HG03354 (cell line): ENCODE measurements around the gene POLR2B.
"Not testable (repeated sequence)": the region's sequence is repeated elsewhere in the genome, so short reads cannot be mapped to it uniquely, and the experiment has no call there.

ENCODE experiments used
- ATAC-seq: cut with Tn5 transposase; IDR thresholded peaks from one replicate; pipeline ENCODE4 v1.9.1; 2021; ENCODE audit warnings: mild to moderate bottlenecking; ENCODE audit not compliant: unreplicated experiment, poor library complexity, severe bottlenecking

POLR2B gene

DNA sequence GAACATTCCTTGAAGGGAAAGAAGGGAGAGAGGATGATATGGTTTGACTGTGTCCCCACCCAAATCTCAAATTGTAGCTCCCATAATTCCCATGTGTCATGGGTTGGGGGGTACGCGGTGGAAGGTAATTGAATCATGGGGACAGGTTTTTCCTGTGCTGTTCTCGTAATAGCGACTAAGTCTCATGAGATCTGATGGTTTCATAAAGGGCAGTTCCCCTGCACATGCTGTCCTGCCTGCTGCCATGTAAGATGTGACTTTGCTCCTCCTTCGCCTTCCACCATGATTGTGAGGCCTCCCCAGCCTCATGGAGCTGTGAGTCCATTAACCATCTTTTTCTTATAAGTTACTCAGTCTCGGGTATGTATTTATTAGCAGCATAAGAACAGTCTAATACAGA is 68.3 kb downstream of the POLR2B start:
- ATAC-seq: not testable (repeated sequence)

DNA sequence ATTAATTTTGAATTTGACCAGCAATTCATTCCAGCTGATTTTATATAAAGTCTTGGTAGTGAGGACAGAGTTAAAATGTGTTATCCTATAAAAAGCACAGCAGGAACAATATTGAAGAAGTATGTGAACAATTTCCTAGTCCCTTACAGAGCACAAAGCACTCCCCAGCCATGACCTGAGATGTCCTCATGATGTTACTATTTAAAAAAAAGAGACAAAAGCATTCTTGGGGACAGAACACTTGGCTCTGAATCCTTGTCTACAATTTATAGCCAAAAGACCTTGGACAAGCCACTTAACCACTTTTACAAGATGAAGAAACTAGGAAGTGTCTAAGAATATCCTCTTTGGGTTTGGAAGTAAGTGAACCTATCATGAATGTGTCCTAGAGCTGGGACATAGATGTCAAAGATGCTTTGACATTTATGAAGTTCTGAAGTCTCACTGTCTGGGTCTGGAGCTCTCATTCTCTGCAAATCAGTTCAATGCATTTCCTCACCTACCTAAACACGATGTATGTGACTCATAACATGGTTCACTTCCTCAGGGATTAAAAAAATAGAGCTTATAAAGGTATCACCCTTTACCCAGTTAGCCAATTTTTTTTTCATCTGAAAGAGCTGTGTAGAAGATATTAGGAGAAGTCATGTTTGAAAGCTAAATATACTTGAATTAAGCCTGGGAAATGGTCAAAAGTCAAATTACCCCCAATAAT is 70.1 kb downstream of the POLR2B start:
- no peak for ATAC-seq

DNA sequence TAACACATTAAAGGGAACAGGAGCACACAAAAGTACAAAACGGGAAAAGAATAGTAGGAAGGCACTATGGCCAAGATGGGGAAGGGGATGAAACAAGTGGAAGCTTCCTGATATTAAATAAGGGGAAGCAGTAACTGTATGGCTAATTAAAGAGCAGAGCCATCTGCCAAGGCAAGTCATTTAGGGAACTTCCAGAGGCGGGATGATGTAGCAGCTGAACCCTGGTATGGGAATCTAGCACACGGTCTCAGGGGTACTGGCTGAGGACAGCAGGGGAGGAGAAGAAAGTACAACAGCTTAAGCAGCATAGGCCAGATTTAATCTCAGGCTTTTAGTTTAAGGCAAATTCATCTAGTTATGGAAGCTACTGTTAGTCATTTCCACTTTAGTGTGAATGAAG is 72.4 kb downstream of the POLR2B start:
- ATAC-seq: no peak

DNA sequence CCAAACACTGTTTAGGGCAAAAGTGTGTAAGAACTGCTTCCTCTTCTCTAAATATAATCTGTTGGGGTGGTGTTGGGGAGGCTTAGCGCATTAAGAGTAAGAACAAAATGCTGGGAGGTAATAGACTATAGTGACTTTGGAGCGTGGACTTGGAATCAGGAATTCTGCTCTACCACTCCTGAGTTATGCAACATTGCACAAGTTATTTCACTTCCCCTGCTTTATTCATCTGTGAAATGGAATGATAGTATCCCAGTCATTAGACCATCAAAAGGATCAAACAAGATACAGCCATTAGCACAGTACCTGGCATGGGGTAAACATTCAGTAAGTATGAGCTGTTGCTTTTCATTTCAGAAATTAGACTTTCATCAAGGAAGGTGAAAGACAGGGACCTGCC is 72.8 kb downstream of the POLR2B start:
- no peak for ATAC-seq

DNA sequence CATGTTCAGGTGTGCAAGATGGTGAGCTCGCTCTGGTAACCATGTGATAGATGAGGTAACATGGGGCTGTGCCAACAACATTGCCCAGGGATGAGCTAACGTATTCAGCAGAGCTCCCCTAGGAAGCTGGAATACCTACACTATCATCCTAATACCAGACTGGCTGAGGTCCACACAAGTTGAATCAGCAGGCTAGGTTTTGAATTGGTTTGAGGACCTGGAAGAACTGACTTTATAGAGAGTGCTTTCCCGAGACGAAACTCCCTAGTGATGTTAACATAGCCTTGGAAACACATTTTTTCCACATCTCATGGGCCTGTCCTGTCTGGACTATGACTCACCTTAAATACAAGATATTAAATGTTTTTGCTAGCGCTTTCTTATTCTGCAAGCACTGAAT is 74.8 kb downstream of the POLR2B start:
- no peak for ATAC-seq

DNA sequence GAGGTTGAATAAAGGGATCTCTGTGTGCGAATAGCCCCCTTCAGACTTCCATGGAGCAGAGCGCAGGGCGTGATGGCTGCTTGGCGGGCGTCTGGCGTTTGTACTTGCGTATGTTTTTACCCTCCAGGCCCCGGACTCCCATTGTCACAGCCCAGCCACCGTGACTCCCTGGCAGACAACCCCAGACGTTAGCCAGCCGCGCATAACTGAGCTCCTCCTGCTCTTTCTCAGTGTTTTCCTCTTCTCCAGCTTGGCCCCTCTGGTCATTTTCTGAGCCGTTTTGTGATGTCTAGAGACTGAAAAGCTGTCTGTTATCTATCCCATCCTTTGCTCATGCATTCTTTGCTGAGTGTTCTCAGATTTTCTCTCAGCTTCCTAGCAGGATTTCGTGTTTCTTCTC is 77.2 kb downstream of the POLR2B start:
- no peak for ATAC-seq

DNA sequence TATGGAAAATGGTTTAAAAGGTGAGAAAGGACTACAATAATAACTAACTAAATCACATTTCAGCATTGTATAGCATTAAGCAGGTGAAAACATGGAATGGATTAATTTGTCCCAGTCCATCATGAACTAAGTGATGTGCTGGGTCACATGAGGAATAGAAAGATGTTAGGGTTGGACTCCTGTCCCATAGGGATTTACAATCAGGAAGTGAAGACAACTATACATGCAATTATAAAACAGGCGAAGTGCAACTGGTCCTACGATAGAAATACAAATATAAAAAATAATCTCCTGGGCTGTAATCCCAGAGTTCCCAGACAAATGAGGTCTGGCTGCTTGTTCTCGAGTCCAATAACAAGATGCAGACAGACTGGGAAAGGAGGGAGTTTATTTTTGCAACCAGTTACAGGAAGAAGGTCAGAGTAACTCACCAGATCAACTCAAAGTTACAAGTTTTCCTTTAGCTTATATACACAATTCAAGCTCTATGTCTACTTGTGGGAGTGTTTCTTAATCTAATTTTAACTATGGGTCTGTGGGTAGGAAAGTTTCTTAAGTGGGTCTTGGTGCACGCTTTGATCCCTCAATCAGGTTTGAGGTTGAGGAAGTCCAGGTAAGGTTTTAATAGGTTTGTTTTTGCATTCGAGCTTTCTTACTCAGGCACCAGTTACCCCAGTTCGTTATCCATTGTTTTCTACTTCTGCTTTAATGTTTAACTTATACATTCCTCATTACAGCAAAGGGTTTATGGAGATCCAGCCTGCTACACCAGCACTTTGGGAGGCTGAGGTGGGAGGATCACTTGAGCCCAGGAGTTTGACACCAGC is 81.4 kb downstream of the POLR2B start:
- ATAC-seq: no peak

DNA sequence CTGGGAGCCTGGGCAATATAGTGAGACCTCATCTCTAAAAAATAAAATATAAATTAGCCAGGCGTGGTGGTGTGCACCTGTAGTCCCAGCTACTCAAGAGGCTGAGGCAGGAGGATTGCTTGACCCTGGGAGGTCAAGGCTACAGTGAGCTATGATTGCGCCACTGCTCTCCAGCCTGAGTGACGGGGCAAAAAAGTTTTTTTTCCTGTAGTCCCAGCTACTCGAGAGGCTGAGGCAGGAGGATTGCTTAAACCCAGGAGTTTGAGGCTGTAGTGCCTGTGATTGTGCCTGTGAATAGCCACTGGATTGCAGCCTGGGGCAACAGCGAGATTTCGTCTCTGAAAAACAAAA is 82.0 kb downstream of the POLR2B start:
- not testable (repeated sequence) for ATAC-seq

DNA sequence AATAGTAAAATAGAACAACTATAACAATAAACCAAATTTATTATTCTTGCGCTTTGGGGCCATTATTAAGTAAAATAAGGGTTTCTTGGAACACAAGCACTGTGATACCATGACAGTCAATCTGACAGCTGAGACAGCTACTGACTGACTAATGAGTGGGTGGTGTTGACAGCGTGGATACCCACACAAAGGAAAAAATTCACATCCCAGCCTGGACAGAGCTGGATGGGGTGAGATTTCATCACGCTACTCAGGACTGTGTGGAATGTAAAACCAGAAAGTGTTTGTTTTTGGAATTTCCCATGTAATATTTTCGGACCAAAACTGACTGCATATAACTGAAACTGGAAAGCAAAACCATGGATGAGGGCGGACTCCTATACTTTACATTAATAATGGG is 82.7 kb downstream of the POLR2B start:
- ATAC-seq: no peak

DNA sequence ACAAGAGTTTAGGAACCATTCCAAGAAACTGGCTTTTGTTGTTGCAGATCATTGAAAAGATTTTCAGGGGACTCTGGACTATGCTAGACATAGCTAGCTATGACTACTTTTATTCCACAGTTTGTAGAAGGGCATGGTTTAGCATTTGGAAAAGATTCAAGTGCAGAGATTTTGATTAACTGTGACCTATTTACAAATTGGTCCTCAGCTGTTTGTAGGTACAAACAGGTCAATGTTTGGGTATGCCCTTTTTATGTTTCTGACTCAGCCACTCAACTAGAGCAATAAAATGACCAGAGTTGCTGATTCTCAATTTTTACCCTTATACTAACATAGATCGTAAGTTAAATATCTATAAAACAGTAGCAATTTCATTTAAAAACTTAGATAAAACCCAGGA is 84.8 kb downstream of the POLR2B start:
- ATAC-seq: no peak

DNA sequence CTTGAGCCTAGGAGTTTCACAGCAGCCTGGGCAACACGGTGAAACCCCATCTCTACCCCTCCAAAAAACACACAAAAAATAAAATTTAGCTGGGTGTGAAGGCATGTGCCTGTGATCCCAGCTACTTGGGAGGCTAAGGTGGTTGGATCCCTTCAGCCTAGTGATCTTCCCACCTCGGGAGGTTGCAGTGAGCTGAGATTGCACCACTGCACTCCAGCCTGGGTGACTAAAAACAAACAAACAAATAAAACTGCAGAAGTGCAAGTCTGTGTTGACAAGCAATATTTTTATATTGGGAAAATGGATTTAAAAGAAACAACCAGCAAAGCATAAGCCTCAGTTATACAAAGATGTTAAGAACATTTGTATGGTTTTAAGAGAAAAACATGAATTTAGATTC is 85.4 kb downstream of the POLR2B start:
- no peak for ATAC-seq

DNA sequence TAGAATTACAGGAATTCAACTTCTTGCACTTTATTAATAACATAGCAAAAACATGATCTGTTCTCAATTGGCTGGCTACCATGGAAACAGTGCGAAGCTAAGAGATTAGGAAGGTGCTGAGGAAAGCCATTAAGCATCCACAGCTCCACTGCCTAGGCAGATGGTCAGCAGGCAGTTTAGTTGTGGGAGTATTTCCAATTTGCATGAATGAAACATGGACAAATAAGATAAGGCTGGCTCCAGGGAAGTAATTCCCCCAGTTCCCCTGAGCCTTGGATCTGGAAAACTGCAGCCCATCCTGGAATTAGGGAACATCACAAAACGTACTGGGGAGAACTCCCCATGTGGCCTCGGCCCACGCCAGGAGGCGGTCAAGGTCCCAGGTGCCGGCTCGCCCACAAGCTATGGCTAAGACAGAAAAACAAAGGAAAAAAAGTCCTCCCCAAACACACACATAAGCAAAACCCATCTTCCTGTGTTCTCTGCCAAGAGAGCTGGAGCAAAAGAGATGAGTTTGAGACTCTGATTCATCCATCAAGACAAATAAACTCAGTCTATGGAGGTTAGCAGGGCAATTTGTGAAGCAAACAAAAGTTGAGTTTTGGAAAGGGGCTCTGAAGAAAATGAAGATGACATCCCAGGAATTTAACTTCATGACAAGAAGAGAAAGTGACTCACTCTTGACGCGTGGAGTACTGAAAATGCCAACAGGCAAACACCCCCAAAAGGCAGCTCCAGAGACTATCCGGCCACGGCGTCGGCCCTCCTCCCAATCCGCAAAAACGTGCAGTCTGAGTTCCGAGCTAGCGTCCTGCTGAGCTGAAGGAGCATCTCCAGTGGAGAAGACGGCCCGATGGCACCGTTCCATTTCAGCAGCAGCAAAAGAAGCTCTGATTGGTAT is 86.4 kb downstream of the POLR2B start:
- ATAC-seq: no peak

DNA sequence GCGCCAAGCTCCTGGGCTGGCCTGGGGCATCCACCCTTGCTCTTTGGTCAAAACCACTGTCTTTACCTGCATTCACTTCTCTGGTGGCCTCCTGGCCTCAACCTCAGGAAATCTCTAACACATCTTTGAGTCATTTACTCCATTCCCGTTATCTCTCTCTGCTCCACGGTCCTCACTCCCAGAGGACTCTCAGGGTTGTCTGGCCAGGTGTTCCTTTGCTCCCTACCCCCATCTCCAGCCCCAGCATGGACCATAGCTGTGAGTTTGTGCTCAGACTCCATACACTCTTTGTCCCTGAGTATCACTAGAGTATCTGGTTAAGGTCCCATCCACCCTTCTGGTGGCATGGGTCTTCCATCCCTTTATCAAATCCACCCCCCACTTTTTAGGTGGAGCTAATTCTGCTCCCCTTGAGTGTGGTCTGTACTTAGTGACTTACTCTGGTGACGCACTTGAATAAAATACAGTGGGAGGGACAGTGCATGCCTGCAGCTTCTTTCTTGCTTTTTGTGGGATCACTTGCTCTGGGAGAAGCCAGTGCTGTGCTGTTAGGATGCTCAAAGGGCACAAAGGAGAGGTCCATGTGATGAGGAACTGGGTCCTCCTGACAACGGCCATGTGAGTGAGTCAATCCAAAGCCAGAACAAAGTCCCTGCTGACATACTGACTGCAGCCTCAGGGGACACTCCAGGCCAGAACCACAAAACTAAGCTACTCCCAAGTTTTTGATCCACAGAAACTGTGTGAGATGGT is 87.2 kb downstream of the POLR2B start:
- ATAC-seq: no peak

DNA sequence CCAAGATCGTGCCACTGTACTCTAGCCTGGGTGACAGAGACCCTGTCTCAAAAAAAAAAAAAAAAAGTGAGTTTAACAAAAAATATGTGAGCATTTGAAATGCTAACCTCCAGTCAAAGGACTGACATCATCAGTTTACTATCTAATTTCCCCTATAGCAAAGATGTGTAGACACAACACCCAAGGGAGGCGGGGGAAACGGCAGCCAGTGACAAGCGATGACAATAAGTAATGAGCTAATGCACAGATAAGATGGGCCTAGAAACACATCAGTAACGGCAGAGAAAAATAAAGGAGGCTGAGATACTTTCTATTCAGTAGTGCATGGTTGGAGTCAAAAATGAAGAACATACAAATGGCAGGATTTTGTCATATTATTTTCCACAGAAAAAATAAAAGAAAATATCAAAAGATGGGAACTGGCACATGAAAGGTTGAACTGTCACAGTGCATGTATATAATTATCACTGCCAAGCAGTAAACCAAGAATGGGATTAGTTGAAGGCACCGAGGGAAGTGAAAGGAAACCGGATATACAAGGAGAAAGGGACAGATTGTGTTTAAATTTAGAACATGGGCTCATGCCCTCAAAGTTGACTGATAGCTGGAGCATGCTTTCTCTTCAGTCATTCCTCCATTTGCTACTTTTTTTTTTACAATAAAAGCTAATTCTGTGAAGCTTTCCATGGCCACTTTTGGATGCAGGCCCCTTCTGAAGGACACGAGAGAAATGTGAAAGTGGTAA is 89.7 kb downstream of the POLR2B start:
- no peak for ATAC-seq

DNA sequence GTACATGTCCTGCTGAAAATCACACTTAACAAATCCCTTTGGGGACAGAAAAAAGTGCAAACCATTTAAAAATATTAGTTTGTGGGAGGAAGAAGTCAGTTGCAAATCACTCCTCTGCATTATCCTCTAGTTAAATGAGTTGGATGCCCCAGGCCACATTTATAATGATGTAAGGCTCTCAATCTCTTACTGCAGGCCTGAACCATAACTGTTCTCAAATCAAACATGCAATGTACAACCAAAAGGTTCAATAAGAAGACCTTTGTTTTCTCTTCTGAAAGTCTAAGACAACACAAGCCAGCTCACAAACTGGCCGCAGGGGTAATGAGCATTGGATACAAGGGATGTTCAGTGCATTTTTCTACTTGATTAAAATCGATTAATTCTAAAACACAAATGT is 91.8 kb downstream of the POLR2B start:
- no peak for ATAC-seq

DNA sequence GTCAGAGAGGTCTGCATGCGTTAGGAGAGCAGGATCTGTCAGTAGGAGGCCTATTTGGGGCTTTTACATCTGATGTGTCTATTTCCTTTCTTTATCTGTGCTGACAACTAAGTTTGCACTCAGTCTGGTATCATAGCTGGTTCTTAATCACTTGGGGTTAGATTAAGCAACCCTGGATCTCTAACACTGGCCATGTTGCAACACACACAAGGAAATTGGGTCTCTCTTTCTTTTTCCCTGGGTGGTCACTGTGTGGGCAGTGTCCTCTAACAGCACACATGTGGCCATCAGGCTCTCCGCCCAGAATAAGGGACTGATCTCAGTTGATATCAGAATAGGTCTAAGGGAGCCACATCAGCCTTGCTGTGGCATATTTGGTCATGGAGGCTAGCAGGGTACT is 92.6 kb downstream of the POLR2B start:
- ATAC-seq: no peak

DNA sequence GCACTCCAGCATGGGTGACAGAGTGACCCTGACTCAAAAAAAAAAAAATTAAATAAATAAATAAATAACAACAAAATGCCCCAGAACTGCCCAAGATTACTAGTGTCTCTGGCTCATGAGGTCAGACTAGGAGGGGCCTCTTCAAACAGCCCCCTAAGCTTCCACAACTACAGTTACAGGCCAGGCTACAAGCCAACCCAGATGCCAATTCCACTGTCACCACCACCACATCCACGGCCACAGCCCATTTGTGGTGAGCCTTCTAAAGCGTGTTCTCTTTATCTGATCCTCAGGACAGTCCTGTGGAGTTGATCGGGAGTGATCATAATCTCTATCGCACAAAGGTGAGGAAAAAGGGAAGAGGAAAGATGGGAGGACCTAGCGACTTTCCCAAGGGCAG is 94.9 kb downstream of the POLR2B start:
- ATAC-seq: no peak

DNA sequence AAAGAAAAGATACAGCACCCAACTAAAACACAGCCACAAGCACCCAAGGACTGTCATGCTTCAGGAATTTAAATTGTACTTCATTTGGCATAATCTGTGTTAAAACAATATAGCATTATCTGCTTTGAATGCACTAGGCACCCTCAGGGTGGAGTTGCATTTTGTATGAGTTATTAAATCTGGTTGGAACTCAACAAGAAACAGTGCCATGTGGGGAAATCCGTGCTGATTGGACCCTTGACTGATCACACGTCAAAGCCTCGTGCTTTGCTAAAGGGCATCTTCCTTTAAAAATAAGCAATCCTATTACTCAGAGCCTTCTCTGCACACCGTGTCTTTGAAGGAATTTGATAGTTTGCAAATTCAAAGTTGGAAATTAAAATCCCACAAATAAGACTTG is 96.0 kb downstream of the POLR2B start:
- no peak for ATAC-seq

DNA sequence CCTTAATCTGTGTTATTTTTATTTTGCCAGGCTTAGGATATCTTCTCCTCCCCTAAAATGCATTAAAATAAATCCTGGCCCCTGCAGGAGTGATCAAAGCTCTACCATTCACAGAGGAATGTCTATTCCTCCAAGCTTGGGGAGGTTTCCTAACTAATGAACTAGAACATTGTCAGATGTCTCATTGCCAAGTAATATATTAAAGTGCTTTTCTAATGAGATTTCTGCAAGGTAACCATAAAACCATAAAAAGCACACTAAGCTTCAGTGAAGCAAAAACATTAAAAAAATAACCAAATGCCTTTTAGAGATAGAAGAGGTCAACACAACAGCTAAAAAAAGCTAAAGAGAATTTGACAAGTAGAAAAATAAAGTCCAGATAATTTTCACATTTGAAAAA is 96.7 kb downstream of the POLR2B start:
- no peak for ATAC-seq
